GM23338 (cell line): Measurements from ENCODE around the gene FBXL14. TPM values are rescaled to one million over a fixed set of nuclear protein-coding genes. Genes with fewer than 3 reads are reported as not detected.

Experiments
- ATAC-seq: fragments of 200-7000 bp; cut with Tn5 transposase; 3 replicates; pipeline ENCODE4 v1.9.1; 2020
- DNase-seq: peaks from one replicate; pipeline ENCODE4 v3.0.0-alpha.2; 2015; ENCODE audit warnings: low spot score
- H2AFZ ChIP-seq: fragments of 200-600 bp; sonication (generic); 2 replicates; pipeline ENCODE4 v1.8.0; 2016; ENCODE audit warnings: antibody characterized with exemption, mild to moderate bottlenecking, moderate library complexity
- H3F3A ChIP-seq: fragments of 200-600 bp; sonication (generic); replicated peaks from 2 replicates; pipeline ENCODE4 v1.8.0; 2017; ENCODE audit warnings: antibody characterized with exemption, mixed run types, low read depth
- H3K27ac ChIP-seq: fragments of 200-600 bp; sonication (generic); 2 replicates; pipeline ENCODE4 v1.6.1; 2016; ENCODE audit warnings: low read depth
- H3K27me3 ChIP-seq: fragments of 200-600 bp; sonication (generic); 2 replicates; pipeline ENCODE4 v1.8.0; 2016; ENCODE audit warnings: mild to moderate bottlenecking, mixed run types, moderate library complexity; ENCODE audit not compliant: insufficient read depth
- H3K36me3 ChIP-seq: fragments of 200-600 bp; sonication (generic); 2 replicates; pipeline ENCODE4 v1.8.0; 2016; ENCODE audit warnings: mild to moderate bottlenecking; ENCODE audit not compliant: insufficient read depth
- H3K4me1 ChIP-seq: fragments of 200-600 bp; sonication (generic); 2 replicates; pipeline ENCODE4 v1.8.0; 2016; ENCODE audit warnings: mild to moderate bottlenecking, moderate library complexity; ENCODE audit not compliant: insufficient read depth
- H3K4me2 ChIP-seq: fragments of 200-600 bp; sonication (generic); 2 replicates; pipeline ENCODE4 v1.7.1; 2017; ENCODE audit warnings: mixed run types
- H3K4me3 ChIP-seq: fragments of 200-600 bp; sonication (generic); 2 replicates; pipeline ENCODE4 v1.6.1; 2016; ENCODE audit warnings: mixed run types
- H3K79me2 ChIP-seq: fragments of 200-600 bp; sonication (generic); replicated peaks from 2 replicates; pipeline ENCODE4 v1.8.0; 2017; ENCODE audit warnings: mild to moderate bottlenecking; ENCODE audit not compliant: insufficient read depth
- H3K9me2 ChIP-seq: fragments of 200-600 bp; sonication (generic); 2 replicates; pipeline ENCODE4 v1.8.0; 2017; ENCODE audit not compliant: insufficient read depth
- H4K20me1 ChIP-seq: fragments of 200-600 bp; sonication (generic); replicated peaks from 2 replicates; pipeline ENCODE4 v1.8.0; 2017; ENCODE audit warnings: mild to moderate bottlenecking; ENCODE audit not compliant: insufficient read depth
- H3K27ac Mint-ChIP-seq: 2 replicates; pipeline ENCODE4 v1.8.0; 2020; ENCODE audit warnings: inconsistent platforms, mild to moderate bottlenecking, moderate library complexity, mixed read lengths
- H3K27me3 Mint-ChIP-seq: 3 replicates; pipeline ENCODE4 v1.8.0; 2022; ENCODE audit warnings: low read depth, mild to moderate bottlenecking, moderate library complexity, mixed read lengths, inconsistent platforms; ENCODE audit not compliant: insufficient read depth, poor library complexity
- H3K36me3 Mint-ChIP-seq: 3 replicates; pipeline ENCODE4 v1.8.0; 2021; ENCODE audit warnings: low read depth, mild to moderate bottlenecking, inconsistent platforms, moderate library complexity, mixed read lengths
- H3K4me1 Mint-ChIP-seq: 3 replicates; pipeline ENCODE4 v1.8.0; 2020; ENCODE audit warnings: mild to moderate bottlenecking, inconsistent platforms, mixed read lengths
- H3K4me3 Mint-ChIP-seq: 3 replicates; pipeline ENCODE4 v1.8.0; 2021; ENCODE audit warnings: moderate library complexity, mild to moderate bottlenecking, inconsistent platforms, mixed read lengths
- H3K9me3 Mint-ChIP-seq: 3 replicates; pipeline ENCODE4 v1.8.0; 2020; ENCODE audit warnings: moderate library complexity, mild to moderate bottlenecking, inconsistent platforms, mixed read lengths
- CREB1 ChIP-seq: fragments of 250-450 bp; sonication (Bioruptor Pico); IDR thresholded peaks from 2 replicates; pipeline ENCODE4 v1.5.0; 2020; ENCODE audit warnings: low read depth, mild to moderate bottlenecking, moderate library complexity
- CTCF ChIP-seq, 2 experiments: fragments of 200-600 bp in 1 of 2; sonication (generic) in 1 of 2; conservative IDR thresholded peaks; 2 replicates each; pipeline versions ENCODE4 v1.5.1 to v1.6.1; 2016 to 2017; ENCODE audit warnings: antibody characterized with exemption in 2 of 2, low read depth in 2 of 2, mild to moderate bottlenecking in 2 of 2, moderate library complexity in 1 of 2
- EZH2phosphoT487 ChIP-seq: fragments of 200-600 bp; sonication (generic); IDR thresholded peaks from one replicate; pipeline ENCODE4 v1.8.1; 2018; ENCODE audit warnings: antibody characterized with exemption; ENCODE audit not compliant: unreplicated experiment
- JUNB ChIP-seq: IDR thresholded peaks from one replicate; pipeline ENCODE4 v1.6.1; 2016; ENCODE audit warnings: antibody characterized with exemption; ENCODE audit not compliant: unreplicated experiment
- NANOG ChIP-seq: IDR thresholded peaks from 2 replicates; pipeline ENCODE4 v1.6.1; 2016; ENCODE audit warnings: antibody characterized with exemption, borderline replicate concordance
- POLR2AphosphoS5 ChIP-seq: IDR thresholded peaks from 2 replicates; pipeline ENCODE4 v1.6.1; 2016; ENCODE audit warnings: antibody characterized with exemption, low read depth
- REST ChIP-seq: IDR thresholded peaks from one replicate; pipeline ENCODE4 v1.6.1; 2018; ENCODE audit warnings: antibody characterized with exemption; ENCODE audit not compliant: unreplicated experiment
- STAT1 ChIP-seq: IDR thresholded peaks from one replicate; pipeline ENCODE4 v1.6.1; 2016; ENCODE audit warnings: antibody characterized with exemption; ENCODE audit not compliant: unreplicated experiment
- ZNF114 ChIP-seq: fragments of 250-450 bp; sonication (Bioruptor Pico); IDR thresholded peaks from 2 replicates; pipeline ENCODE4 v1.5.0; 2020; ENCODE audit warnings: mild to moderate bottlenecking, moderate library complexity
- ZNF331 ChIP-seq: fragments of 250-450 bp; sonication (Bioruptor Pico); IDR thresholded peaks from 2 replicates; pipeline ENCODE4 v1.5.0; 2020; ENCODE audit warnings: low read depth, mild to moderate bottlenecking, moderate library complexity
- ZNF462 ChIP-seq: fragments of 250-450 bp; sonication (Bioruptor Pico); IDR thresholded peaks from 2 replicates; pipeline ENCODE4 v1.5.0; 2020; ENCODE audit warnings: mild to moderate bottlenecking, moderate library complexity
- polyA plus RNA-seq: library from polyadenylated mRNA; unstranded; fragments of >200 nt; fragmentation: Nextera tagmentation; extraction: Ambion mirVana; gene quantifications from 2 replicates; pipeline ENCODE4 v1.2.1, GENCODE V29; 2016
- total RNA-seq: library from RNA; depleted of rRNA; stranded (reverse); fragments of >200 nt; shearing (Covaris generic); gene quantifications from 2 replicates; pipeline ENCODE4 v1.2.3, GENCODE V29; 2014

The FBXL14 gene
- total and polyA plus RNA-seq, 2 experiments from 2014 or later = 0.74 to 9.4 TPM

- Histone ChIP-seq H3K27ac (no peak overlapping the region), H3K9me2 (0 out of 2 replicates have a peak, but pooled peaks cover 3% of the 10 kb centered on the region), H4K20me1 (no peaks in the 10 kb centered on the region), H3K27me3 (no peaks in the 10 kb centered on the region), H2AFZ (no peak overlapping the region), H3F3A (no peaks in the 10 kb centered on the region), H3K4me3 (no peak overlapping the region), H3K4me2 (no peak overlapping the region), H3K36me3 (no peaks in the 10 kb centered on the region), H3K4me1 (no peaks in the 10 kb centered on the region), H3K79me2 (no peaks in the 10 kb centered on the region)
- no peaks in the 10 kb centered on the region for H3K27me3 Mint-ChIP-seq
- DNase-seq = no peak
- H3K4me3 Mint-ChIP-seq = no peak overlapping the region
- H3K27ac Mint-ChIP-seq = no peak overlapping the region
- no peak for ATAC-seq
- H3K36me3 Mint-ChIP-seq = peaks cover 4% of the 10 kb centered on the region
- no peaks in the 10 kb centered on the region for H3K4me1 Mint-ChIP-seq
- H3K9me3 Mint-ChIP-seq = peaks cover 12% of the 10 kb centered on the region
- TF ChIP-seq CTCF (conservative IDR thresholded peaks at IDR 0.05; ENCODE audit: low read depth in 2 of 2) (no peak), EZH2phosphoT487 (no peak), REST (no peak), ZNF331 (CRISPR knock-in tag) (no peak), NANOG (no peak), STAT1 (no peak), JUNB (no peak), CREB1 (CRISPR knock-in tag) (no peak), ZNF462 (CRISPR knock-in tag) (no peak), POLR2AphosphoS5 (no peak), ZNF114 (CRISPR knock-in tag) (no peak)
Measured at GRCh38 chr12:1553536-1553935, 40.8 kb downstream of the FBXL14 start.
